ENCODE results near the gene DCN. TPM values are rescaled to one million over a fixed set of nuclear protein-coding genes. Genes with fewer than 3 reads are reported as not detected.
"Not testable (repeated sequence)": the region's sequence is repeated elsewhere in the genome, so short reads cannot be mapped to it uniquely, and the experiment has no call there.

The DCN gene
- total RNA-seq, 2 donors from 2014 or later, result 79.0 to 240 TPM

DNA sequence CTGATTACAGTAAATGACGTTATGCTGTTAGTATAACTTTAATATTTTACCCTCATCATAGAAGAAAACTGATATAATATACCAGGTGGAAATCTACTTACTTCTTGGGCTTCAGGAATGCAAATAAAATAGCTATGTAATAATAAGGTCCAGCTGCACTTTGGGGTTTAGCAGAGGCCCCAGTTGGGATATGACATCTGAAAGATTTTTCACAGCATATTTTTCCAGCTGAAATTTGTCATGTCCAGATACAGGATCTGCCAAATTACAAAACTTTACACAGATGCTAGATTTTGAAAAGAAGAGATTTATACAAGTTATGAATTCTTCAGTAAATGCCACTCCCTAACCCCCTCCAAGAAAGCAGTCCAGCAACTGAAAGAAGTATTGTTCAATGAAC, 29.2 kb upstream of the DCN start:
- Histone ChIP-seq H3K4me1 (no peaks in the 10 kb centered on the region), H3K4me3 (no peak overlapping the region), H3K27ac (no peak overlapping the region), H3K9ac (ENCODE audit: low read depth in 2 of 2, low read length in 2 of 2) (no peak overlapping the region), H3K36me3 (no peaks in the 10 kb centered on the region), H3K27me3 (no peaks in the 10 kb centered on the region), H3K9me3 (no peaks in the 10 kb centered on the region)
- TF ChIP-seq, protein P1, sequence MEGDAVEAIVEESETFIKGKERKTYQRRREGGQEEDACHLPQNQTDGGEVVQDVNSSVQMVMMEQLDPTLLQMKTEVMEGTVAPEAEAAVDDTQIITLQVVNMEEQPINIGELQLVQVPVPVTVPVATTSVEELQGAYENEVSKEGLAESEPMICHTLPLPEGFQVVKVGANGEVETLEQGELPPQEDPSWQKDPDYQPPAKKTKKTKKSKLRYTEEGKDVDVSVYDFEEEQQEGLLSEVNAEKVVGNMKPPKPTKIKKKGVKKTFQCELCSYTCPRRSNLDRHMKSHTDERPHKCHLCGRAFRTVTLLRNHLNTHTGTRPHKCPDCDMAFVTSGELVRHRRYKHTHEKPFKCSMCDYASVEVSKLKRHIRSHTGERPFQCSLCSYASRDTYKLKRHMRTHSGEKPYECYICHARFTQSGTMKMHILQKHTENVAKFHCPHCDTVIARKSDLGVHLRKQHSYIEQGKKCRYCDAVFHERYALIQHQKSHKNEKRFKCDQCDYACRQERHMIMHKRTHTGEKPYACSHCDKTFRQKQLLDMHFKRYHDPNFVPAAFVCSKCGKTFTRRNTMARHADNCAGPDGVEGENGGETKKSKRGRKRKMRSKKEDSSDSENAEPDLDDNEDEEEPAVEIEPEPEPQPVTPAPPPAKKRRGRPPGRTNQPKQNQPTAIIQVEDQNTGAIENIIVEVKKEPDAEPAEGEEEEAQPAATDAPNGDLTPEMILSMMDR (IDR thresholded peaks at IDR 0.05), result no peak
- intact Hi-C loops (cut with DNase I), result no loop called here
- no peak for DNase-seq

DNA sequence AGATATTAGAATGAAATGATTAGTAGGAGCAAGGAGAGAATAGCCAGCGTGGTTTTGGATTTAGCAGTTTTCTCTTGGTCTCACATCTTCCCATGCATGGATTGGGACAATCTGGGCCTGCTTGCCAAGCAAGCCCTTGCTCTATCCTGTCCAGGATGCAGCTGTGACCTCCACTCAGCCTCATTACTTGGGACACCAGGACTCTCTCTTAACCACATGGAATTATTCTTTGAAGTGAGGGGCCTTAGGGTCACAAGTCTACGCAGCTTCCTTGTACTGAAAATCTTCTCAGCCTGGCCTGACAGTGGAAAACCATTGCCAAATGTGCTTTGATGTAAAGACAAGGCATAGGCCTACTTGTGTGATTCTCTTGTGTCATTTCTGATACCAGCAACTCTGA, 28.0 kb upstream of the DCN start:
- H3K4me1 ChIP-seq, result no peaks in the 10 kb centered on the region
- H3K27me3 ChIP-seq, result no peaks in the 10 kb centered on the region
- intact Hi-C loops (cut with DNase I), result no loop called here
- DNase-seq, result no peak
- H3K4me3 ChIP-seq, result no peak overlapping the region
- H3K36me3 ChIP-seq, result no peaks in the 10 kb centered on the region
- TF ChIP-seq, protein P1 (IDR thresholded peaks at IDR 0.05), result no peak
- H3K9me3 ChIP-seq, result no peaks in the 10 kb centered on the region
- no peak overlapping the region for H3K27ac ChIP-seq
- no peak overlapping the region for H3K9ac ChIP-seq (ENCODE audit: low read depth in 2 of 2, low read length in 2 of 2)

DNA sequence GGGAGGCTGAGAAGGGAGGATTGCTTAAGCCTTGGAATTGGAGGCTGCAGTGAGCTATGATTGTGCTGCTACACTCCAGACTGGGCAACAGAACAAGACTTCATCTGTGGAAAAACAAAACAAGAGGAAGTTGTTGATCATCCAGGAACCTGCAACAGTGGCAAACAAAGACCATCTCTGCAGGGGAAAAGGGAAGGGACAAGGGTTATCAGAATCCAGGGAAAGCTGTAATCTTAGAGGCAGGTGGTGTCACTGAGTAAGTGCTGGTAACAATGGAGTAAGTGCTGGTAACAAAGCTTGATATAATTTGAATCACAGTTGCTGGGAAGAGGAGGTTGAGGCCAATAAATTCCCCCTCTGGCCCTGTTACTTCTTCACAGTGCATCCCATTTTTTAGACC, 27.5 kb upstream of the DCN start:
- no peaks in the 10 kb centered on the region for H3K27me3 ChIP-seq
- intact Hi-C loops (cut with DNase I), result no loop called here
- no peak overlapping the region for H3K4me3 ChIP-seq
- DNase-seq, result no peak
- H3K9ac ChIP-seq (ENCODE audit: low read depth in 2 of 2, low read length in 2 of 2), result no peak overlapping the region
- H3K27ac ChIP-seq, result no peak overlapping the region
- no peaks in the 10 kb centered on the region for H3K9me3 ChIP-seq
- H3K4me1 ChIP-seq, result no peaks in the 10 kb centered on the region
- no peaks in the 10 kb centered on the region for H3K36me3 ChIP-seq
- TF ChIP-seq, protein P1 (IDR thresholded peaks at IDR 0.05), result no peak

DNA sequence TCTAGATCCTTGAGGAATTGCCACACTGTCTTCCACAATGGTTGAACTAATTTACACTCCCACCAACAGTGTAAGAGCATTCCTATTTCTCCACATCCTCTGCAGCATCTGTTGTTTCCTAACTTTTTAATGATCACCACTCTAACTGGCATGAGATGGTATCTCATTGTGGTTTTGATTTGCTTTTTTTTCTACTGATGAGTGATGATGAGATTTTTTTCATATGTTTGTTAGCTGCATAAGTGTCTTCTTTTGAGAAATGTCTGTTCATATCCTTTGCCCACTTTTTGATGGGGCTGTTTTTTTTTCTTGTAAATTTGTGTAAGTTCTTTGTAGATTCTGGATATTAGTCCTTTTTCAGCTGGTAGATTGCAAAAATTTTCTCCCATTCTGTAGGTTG, 24.7 kb upstream of the DCN start:
- H3K27ac ChIP-seq; H3K9ac ChIP-seq (ENCODE audit: low read depth in 2 of 2, low read length in 2 of 2); H3K9me3 ChIP-seq; H3K36me3 ChIP-seq; H3K27me3 ChIP-seq; intact Hi-C loops (cut with DNase I); H3K4me3 ChIP-seq; H3K4me1 ChIP-seq; DNase-seq: not testable (repeated sequence)

DNA sequence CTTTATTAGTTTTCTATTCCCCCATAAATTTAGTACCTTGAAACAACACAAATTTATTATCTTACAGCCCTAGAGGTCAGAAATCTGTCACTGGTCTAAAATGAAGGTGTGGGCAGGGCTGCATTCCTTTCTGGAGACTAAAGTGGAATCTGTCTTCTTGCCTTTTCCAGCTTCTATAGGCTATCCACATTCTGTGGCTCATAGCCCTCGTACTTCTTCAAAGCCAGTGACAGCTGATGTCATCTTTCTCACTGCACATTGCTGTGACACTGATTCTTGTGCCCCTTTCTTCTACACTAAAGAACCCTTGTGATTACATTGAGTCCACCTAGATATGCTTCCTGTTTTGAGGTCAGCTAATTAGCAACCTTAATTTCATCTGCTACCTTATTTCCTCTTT, 23.2 kb upstream of the DCN start:
- TF ChIP-seq, protein P1 (IDR thresholded peaks at IDR 0.05), result no peak
- Histone ChIP-seq H3K9me3 (no peaks in the 10 kb centered on the region), H3K4me1 (no peaks in the 10 kb centered on the region), H3K4me3 (no peak overlapping the region), H3K27me3 (no peaks in the 10 kb centered on the region), H3K9ac (ENCODE audit: low read depth in 2 of 2, low read length in 2 of 2) (no peak overlapping the region), H3K36me3 (no peaks in the 10 kb centered on the region), H3K27ac (no peak overlapping the region)
- DNase-seq, result no peak
- intact Hi-C loops (cut with DNase I), result no loop called here

DNA sequence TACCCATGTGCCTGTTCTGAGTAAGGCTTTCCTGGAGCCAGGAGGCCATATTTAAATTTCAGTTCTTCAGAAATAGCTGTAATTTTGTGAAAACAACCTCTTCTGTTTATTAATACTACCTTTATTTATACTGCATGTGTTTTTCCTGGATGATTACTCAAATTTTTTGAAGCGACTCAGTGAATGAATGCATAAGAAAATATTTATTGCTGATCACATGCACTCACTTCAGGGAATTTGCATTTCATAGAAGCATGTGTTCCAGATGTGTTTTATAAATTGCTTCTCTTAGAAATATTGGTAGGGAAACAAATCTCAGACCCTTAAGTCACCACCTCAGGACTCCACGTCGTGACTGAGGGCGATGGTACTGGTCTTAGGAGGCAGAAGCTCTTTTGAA, 21.8 kb upstream of the DCN start:
- H3K27ac ChIP-seq, result no peak overlapping the region
- no peaks in the 10 kb centered on the region for H3K36me3 ChIP-seq
- intact Hi-C loops (cut with DNase I), result no loop called here
- H3K9me3 ChIP-seq, result no peaks in the 10 kb centered on the region
- no peak overlapping the region for H3K9ac ChIP-seq (ENCODE audit: low read depth in 2 of 2, low read length in 2 of 2)
- DNase-seq, result no peak
- H3K4me1 ChIP-seq, result no peaks in the 10 kb centered on the region
- H3K4me3 ChIP-seq, result no peak overlapping the region
- H3K27me3 ChIP-seq, result no peaks in the 10 kb centered on the region
- TF ChIP-seq, protein P1 (IDR thresholded peaks at IDR 0.05), result no peak

All from colonic mucosa (tissue), 4 donors.